HCT116 (cell line): Measurements from ENCODE around the gene NUP50. TPM values are rescaled to one million over a fixed set of nuclear protein-coding genes. Genes with fewer than 3 reads are reported as not detected.

ENCODE experiments used
- ATAC-seq: fragments of 200-7000 bp; cut with Tn5 transposase; 2 replicates; pipeline ENCODE4 v1.9.1; 2020; ENCODE audit warnings: mild to moderate bottlenecking, moderate library complexity
- BruUV-seq: library from RNA; stranded (reverse); fragments of 400-500 nt; replicated peaks from 2 replicates; lab custom pipeline; 2021; lab: Mats Ljungman, UMichigan
- CTCF ChIA-PET: fragments of 300-600 bp; sonication (Branson Sonifier 250); formaldehyde crosslinking; loops from one replicate; lab custom pipeline; 2021; ENCODE audit warnings: antibody characterized with exemption; lab: Charles Lee
- POLR2A ChIA-PET: fragments of 300-600, 350-600 bp; sonication (Branson Sonifier 250); formaldehyde crosslinking; loops from one replicate; lab custom pipeline; 2021; ENCODE audit warnings: antibody characterized with exemption; lab: Charles Lee
- RAD21 ChIA-PET, 2 experiments: fragments of 300-600 bp; sonication (Branson Sonifier 250); formaldehyde crosslinking; loops; one replicate each; lab custom pipeline; 2023; ENCODE audit warnings: low total read pairs in 2 of 2; ENCODE audit not compliant: uncharacterized antibody in 2 of 2, unreplicated experiment in 2 of 2, low non-redundant PET in 1 of 2; lab: Charles Lee
- DNase-seq: peaks from one replicate; pipeline ENCODE4 v3.0.0-alpha.2; 2010; ENCODE audit warnings: low read depth, low spot score
- H2AFZ ChIP-seq: fragments of 200-600 bp; shearing (Covaris generic), sonication (generic); 2 replicates; pipeline ENCODE4 v1.6.1; 2017; ENCODE audit warnings: low read depth, mixed run types, mixed read lengths, antibody characterized with exemption, low read length; ENCODE audit not compliant: poor library complexity, severe bottlenecking
- H3K27ac ChIP-seq: 2 replicates; pipeline ENCODE4 v1.5.1; 2012; ENCODE audit warnings: low read depth, low read length
- H3K27me3 ChIP-seq: fragments of 200-600 bp; sonication (generic); 2 replicates; pipeline ENCODE4 v1.6.1; 2016; ENCODE audit warnings: mixed run types, low read length, mixed read lengths; ENCODE audit not compliant: insufficient read depth
- H3K36me3 ChIP-seq, 2 experiments: fragments of 200-500 bp in 1 of 2; fragments of 200-600 bp in 1 of 2; sonication (Bioruptor generic) in 1 of 2; sonication (generic) in 1 of 2; 2 replicates each; pipeline versions ENCODE4 v1.5.1 to v1.6.1; 2014 to 2016; ENCODE audit warnings: low read length in 2 of 2, inconsistent platforms in 1 of 2, mixed read lengths in 1 of 2, mixed run types in 1 of 2; ENCODE audit not compliant: insufficient read depth in 2 of 2, control insufficient read depth in 1 of 2
- H3K4me1 ChIP-seq, 2 experiments: fragments of 200-600 bp in 1 of 2; sonication (generic) in 1 of 2; 2 replicates each; pipeline versions ENCODE4 v1.5.1 to v1.6.1; 2012 to 2017; ENCODE audit warnings: low read length in 2 of 2, inconsistent platforms in 1 of 2, mild to moderate bottlenecking in 1 of 2, mixed read lengths in 1 of 2, mixed run types in 1 of 2, moderate library complexity in 1 of 2; ENCODE audit not compliant: insufficient read depth in 2 of 2, control insufficient read depth in 1 of 2
- H3K4me2 ChIP-seq: fragments of 200-600 bp; sonication (generic); 2 replicates; pipeline ENCODE4 v1.6.1; 2017; ENCODE audit warnings: mixed run types, low read length, mixed read lengths
- H3K4me3 ChIP-seq, 2 experiments: fragments of 200-600 bp in 1 of 2; sonication (generic) in 1 of 2; replicated peaks in 1 of 2; 2 replicates each; pipeline ENCODE4 v1.5.1; 2011 to 2016; ENCODE audit warnings: low read length in 2 of 2, control low read depth in 1 of 2, low read depth in 1 of 2, mild to moderate bottlenecking in 1 of 2, mixed read lengths in 1 of 2, mixed run types in 1 of 2
- H3K79me2 ChIP-seq: fragments of 200-600 bp; sonication (generic); 2 replicates; pipeline ENCODE4 v1.6.1; 2017; ENCODE audit warnings: mild to moderate bottlenecking, mixed run types, low read length, moderate library complexity, mixed read lengths; ENCODE audit not compliant: insufficient read depth
- H3K9ac ChIP-seq: fragments of 200-600 bp; sonication (generic); 2 replicates; pipeline ENCODE4 v1.6.1; 2016; ENCODE audit warnings: low read length, mixed read lengths
- H3K9me2 ChIP-seq: fragments of 200-600 bp; sonication (generic), shearing (Covaris generic); 2 replicates; pipeline ENCODE4 v1.6.1; 2017; ENCODE audit warnings: mixed run types, mild to moderate bottlenecking, moderate library complexity; ENCODE audit not compliant: insufficient read depth
- H3K9me3 ChIP-seq, 2 experiments: fragments of 200-500 bp in 1 of 2; fragments of 200-600 bp in 1 of 2; sonication (Bioruptor generic) in 1 of 2; sonication (generic) in 1 of 2; 2 replicates each; pipeline ENCODE4 v1.6.1; 2014 to 2017; ENCODE audit warnings: low read length in 2 of 2, mixed read lengths in 2 of 2, inconsistent platforms in 1 of 2, low read depth in 1 of 2, mild to moderate bottlenecking in 1 of 2, mixed run types in 1 of 2, moderate library complexity in 1 of 2; ENCODE audit not compliant: control insufficient read depth in 1 of 2, insufficient read depth in 1 of 2
- H4K20me1 ChIP-seq: fragments of 200-600 bp; sonication (generic), shearing (Covaris generic); 2 replicates; pipeline ENCODE4 v1.6.1; 2017; ENCODE audit warnings: mixed run types, mild to moderate bottlenecking, moderate library complexity; ENCODE audit not compliant: insufficient read depth
- ATF3 ChIP-seq: IDR thresholded peaks from 2 replicates; pipeline ENCODE4 v1.6.1; 2012
- CBX3 ChIP-seq: IDR thresholded peaks from 2 replicates; pipeline ENCODE4 v1.6.1; 2012; ENCODE audit warnings: low read depth
- CEBPB ChIP-seq: IDR thresholded peaks from 2 replicates; pipeline ENCODE4 v1.6.1; 2012; ENCODE audit warnings: low read depth
- EZH2 ChIP-seq: fragments of 200-600 bp; sonication (generic); IDR thresholded peaks from 2 replicates; pipeline ENCODE4 v1.6.1; 2017; ENCODE audit warnings: antibody characterized with exemption, mixed run types
- EZH2phosphoT487 ChIP-seq: fragments of 200-600 bp; IDR thresholded peaks from 2 replicates; pipeline ENCODE4 v1.6.1; 2018; ENCODE audit warnings: antibody characterized with exemption, borderline replicate concordance
- POLR2AphosphoS5 ChIP-seq: IDR thresholded peaks from 2 replicates; pipeline ENCODE4 v1.6.1; 2011; ENCODE audit warnings: mild to moderate bottlenecking, low read depth, low read length, moderate library complexity
- REST ChIP-seq: IDR thresholded peaks from 2 replicates; pipeline ENCODE4 v1.6.1; 2012; ENCODE audit warnings: low read depth
- SP1 ChIP-seq: IDR thresholded peaks from 2 replicates; pipeline ENCODE4 v1.6.1; 2012; ENCODE audit warnings: low read depth
- TCF7L2 ChIP-seq: IDR thresholded peaks from 2 replicates; pipeline ENCODE4 v1.7.0; 2011; ENCODE audit warnings: borderline replicate concordance, inconsistent platforms; ENCODE audit not compliant: insufficient read depth, insufficient read length; ENCODE audit errors: extremely low read depth
- YY1 ChIP-seq: IDR thresholded peaks from 2 replicates; pipeline ENCODE4 v1.6.1; 2011; ENCODE audit warnings: low read length, low read depth, moderate library complexity, mild to moderate bottlenecking; ENCODE audit not compliant: insufficient replicate concordance; ENCODE audit errors: extremely low read depth
- ZFX ChIP-seq: fragments of 450-650 bp; IDR thresholded peaks from 2 replicates; pipeline ENCODE4 v1.6.1; 2017
- intact Hi-C: fragments of 100-400 bp; cut with micrococcal nuclease; formaldehyde crosslinking; loops from 2 replicates; pipeline ENCODE4 v1.10.0; 2022
- total RNA-seq: library from RNA; stranded (reverse); gene quantifications from one replicate; pipeline ENCODE4 v1.2.1, GENCODE V29; 2021; ENCODE audit not compliant: unreplicated experiment

Gene NUP50
- total RNA-seq, 1 experiment from 2014 or later: 102 TPM

DNA sequence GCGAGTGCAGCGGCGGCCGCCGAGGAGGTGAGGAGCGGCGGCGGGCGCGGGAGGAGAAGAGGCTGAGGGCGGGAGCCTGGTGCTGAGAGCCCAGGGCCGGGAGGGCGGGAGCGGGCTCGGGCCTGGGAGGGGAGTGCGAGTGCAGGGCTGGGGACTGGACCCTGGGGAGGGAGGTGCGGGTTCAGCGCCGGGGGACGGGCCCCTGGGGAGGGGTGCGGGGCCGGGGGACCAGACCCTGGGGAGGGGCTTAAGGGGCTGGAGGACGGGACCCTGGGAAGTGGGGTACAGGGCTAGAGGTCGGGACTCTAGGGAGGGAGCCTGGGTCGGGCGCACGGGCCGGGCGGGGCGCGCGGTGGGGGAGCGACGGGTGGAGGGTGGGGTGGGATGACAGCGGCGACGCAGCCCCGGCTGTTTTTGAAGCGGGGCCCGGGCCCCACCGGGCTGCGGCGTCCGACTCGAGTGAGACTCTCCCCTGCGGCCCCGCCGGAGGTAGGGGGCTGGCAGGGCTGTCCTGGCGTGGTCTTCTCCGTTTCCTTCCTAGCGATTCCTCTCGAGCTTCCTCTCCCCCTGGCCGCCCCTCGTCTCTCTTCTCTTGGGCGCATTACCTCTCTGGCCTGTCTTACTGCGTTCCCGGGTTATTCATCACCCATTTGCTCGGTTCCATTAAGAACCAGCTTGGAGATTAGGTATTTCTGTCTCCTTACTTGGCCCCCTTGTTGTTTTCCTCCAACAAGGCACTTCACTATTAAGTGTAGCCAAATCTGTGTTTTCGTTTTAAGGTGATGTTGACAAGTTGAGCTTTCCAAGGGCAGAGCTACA, 754 bp downstream of the NUP50 start:
- DNase-seq (no peak), ATAC-seq (peak; percentile 48)
- ChIA-PET CTCF (interaction anchor here (1.2 kb wide), 1 partner anchor 69 kb away, joined by 3 read pairs; no protein-coding TSS in a partner anchor), RAD21 (no interaction called here), POLR2A (interaction anchor here (0.8 to 1.6 kb wide), 5 partner anchors 9 to 87 kb away, joined by 3 to 7 read pairs (median 6); no protein-coding TSS in a partner anchor)
- intact Hi-C loops: no loop called here
- H2AFZ ChIP-seq: no peak overlapping the region
- H3K4me1 ChIP-seq: peaks cover 22 to 37% of the 10 kb centered on the region in 2 experiments
- H3K9me2 ChIP-seq: no peaks in the 10 kb centered on the region
- peak overlapping the region; percentile 65 to 79 for H3K4me3 ChIP-seq
- H3K27me3 ChIP-seq: no peaks in the 10 kb centered on the region
- H3K79me2 ChIP-seq: peaks cover 95% of the 10 kb centered on the region
- H3K4me2 ChIP-seq: peak overlapping the region; percentile 89
- H3K9ac ChIP-seq: peak overlapping the region; percentile 91
- BruUV-seq: no TSS peak
- peaks cover 21 to 22% of the 10 kb centered on the region in 2 experiments for H3K36me3 ChIP-seq
- no peak for TF ChIP-seq EZH2
- TF ChIP-seq CBX3: no peak
- no peak for TF ChIP-seq EZH2phosphoT487
- TF ChIP-seq SP1: no peak
- no peak for TF ChIP-seq POLR2AphosphoS5
- TF ChIP-seq ATF3: no peak
- TF ChIP-seq ZFX: 0 out of 2 replicates have a peak, but pooled peaks have one; percentile 22
- H3K27ac ChIP-seq: peak overlapping the region; percentile 85
- H3K9me3 ChIP-seq: no peaks in the 10 kb centered on the region
- H4K20me1 ChIP-seq: peaks cover 6% of the 10 kb centered on the region; the same call in 1 of the 2 replicates

- POLR2A ChIA-PET: interaction anchor here (1.2 kb wide), 1 partner anchor 9 kb away, joined by 3 read pairs; no protein-coding TSS in a partner anchor
Observed at GRCh38 chr22:45166932-45167331, 3.2 kb downstream of the NUP50 start.

More at GRCh38 chr22:45166932-45167331, 3.2 kb downstream of the NUP50 start:
- H2AFZ ChIP-seq: no peak overlapping the region
- no peak for DNase-seq
- intact Hi-C loops: no loop called here
- peaks cover 12% of the 10 kb centered on the region; the same call in 1 of the 2 replicates for H4K20me1 ChIP-seq
- no TSS peak for BruUV-seq
- no peak overlapping the region for H3K4me3 ChIP-seq
- no peaks in the 10 kb centered on the region for H3K27me3 ChIP-seq
- no peaks in the 10 kb centered on the region for H3K9me2 ChIP-seq
- no peak overlapping the region for H3K27ac ChIP-seq
- H3K9me3 ChIP-seq: no peaks in the 10 kb centered on the region
- RAD21 ChIA-PET: interaction anchor here in 1 of 2 experiments (0.6 kb wide), 1 partner anchor 76 kb away, joined by 4 read pairs; no protein-coding TSS in a partner anchor
- peaks cover 96% of the 10 kb centered on the region for H3K79me2 ChIP-seq
- CTCF ChIA-PET: no interaction called here
- H3K4me2 ChIP-seq: no peak overlapping the region
- peaks cover 41 to 43% of the 10 kb centered on the region in 2 experiments for H3K36me3 ChIP-seq
- H3K4me1 ChIP-seq: peaks cover 9 to 15% of the 10 kb centered on the region in 2 experiments; a peak in 3 of 4 replicates
- TF ChIP-seq CEBPB (no peak), YY1 (no peak), REST (no peak), TCF7L2 (no peak)
- no peak overlapping the region for H3K9ac ChIP-seq
- ATAC-seq: no peak
